HG03521 (cell line): ENCODE results near the gene RASGRP3.

Experiments
- ATAC-seq: cut with Tn5 transposase; IDR thresholded peaks from one replicate; pipeline ENCODE4 v1.9.1; 2021; ENCODE audit warnings: mild to moderate bottlenecking, moderate library complexity; ENCODE audit not compliant: unreplicated experiment

Gene RASGRP3

GRCh38 chr2:33573657-33574056, 97.2 kb downstream of the RASGRP3 start:
- no peak for ATAC-seq

DNA sequence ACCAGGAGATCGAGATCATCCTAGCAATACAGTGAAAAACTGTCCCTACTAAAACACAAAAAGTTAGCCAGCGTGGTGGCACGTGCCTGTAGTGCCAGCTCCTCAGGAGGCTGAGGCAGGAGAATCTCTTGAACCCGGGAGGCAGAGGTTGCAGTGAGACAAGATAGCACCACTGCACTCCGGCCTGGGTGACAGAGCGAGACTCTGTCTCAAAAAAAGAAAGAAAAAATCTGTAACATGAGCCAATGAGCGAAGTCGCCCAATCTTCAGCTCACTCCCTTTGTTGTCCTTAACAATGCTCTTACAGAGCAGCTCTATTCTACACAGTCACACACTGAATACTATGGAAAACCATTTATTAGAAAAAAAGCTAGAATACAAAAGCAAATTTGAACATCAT, 100.6 kb downstream of the RASGRP3 start:
- no peak for ATAC-seq

DNA sequence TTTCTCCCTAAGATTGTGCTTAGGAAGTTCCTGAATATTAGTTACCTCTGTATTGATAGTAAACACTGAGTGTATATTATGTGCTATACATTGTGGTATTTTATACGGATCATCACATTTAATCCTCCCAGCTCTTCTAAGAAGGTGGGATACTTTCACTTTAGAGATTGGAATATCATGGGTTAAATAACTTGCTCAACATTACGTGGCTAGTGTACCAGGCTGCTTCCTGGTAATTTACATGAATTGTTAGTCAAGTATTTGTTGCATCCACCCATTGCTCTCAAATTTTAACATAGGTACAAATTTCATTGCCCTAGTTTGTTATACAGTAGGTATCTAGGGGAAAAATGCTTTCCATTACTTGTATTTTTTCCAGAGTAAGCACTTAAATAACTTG, 101.2 kb downstream of the RASGRP3 start:
- ATAC-seq: no peak

DNA sequence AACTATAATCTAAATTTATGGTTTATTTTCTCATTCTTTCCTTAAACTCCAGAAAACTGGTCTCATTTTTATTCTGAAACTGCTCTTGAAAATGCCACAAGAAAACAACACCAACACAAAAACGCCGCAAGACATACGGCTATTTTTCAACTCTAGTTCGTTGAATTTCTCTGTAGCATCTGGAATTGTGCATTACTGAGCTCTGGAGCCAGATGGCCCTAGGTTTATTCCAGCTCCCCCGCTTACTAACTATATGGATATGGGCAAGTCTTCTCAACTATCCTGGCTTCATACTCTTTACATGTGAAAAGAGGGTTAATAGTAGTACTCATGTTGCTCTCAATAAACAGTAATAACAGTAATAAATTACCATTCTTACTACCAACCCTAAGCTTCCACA, 102.8 kb downstream of the RASGRP3 start:
- no peak for ATAC-seq

DNA sequence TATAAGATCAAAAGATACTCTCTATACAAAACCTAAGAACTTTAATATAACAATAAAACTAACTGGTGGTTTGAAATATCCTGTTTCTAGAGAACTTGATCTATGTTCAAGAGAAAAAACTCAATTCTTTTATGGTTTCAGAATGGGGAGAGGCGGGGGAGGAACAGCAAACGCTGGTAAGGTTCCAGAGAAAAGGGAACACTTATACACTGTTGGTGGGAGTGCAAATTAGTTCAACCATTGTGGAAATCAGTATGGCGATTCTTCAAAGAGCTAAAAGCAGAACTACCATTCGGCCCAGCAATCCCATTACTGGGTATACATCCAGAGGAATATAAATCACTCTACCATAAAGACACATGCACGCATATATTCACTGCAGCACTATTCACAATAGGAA, 105.4 kb downstream of the RASGRP3 start:
- no peak for ATAC-seq

GRCh38 chr2:33583194-33583938, 106.9 kb downstream of the RASGRP3 start:
- ATAC-seq: no peak

GRCh38 chr2:33586766-33587165, 110.3 kb downstream of the RASGRP3 start:
- no peak for ATAC-seq

- ATAC-seq: no peak
Measured at GRCh38 chr2:33588232-33588631, 111.8 kb downstream of the RASGRP3 start.

GRCh38 chr2:33589444-33589843, 113.0 kb downstream of the RASGRP3 start:
- no peak for ATAC-seq

DNA sequence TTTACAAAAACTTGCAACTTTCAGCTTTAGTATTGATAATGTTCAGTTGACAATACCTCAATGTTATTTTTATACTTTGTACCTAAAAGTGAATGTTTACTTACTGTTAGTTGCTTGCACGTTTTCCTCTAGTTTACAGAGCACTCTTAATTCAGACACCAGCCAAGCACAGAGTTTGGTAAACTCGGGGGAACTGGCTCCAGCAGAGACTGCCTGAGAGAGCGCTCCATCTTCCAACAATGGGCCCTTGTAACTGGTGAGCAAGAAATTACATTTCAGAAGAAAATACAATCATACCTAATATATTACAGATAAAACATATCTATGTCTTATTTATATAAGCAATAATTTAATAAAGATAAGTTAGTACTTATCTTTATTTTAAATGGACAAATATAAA, 118.9 kb downstream of the RASGRP3 start:
- ATAC-seq: no peak

DNA sequence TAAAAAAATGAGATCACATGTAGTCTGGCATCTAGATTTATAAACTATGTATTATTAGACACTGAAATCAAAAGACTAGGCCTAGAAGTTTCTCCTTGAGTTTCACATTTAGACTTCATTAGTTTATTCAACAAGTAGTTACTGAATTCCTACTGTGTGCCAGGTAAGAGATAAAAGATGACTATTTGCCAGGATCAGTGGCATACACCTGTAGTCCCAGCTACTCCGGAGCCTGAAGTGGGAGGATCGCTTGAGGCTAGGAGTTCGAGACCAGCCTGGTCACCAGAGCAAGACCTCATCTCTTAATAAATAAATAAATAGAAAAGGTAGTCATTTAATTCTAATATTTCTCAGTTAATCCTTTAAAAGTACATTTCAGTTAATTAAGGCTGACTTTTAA, 120.6 kb downstream of the RASGRP3 start:
- no peak for ATAC-seq

- ATAC-seq: peak; percentile 44
Measured at GRCh38 chr2:33598561-33599174, 122.2 kb downstream of the RASGRP3 start.

DNA sequence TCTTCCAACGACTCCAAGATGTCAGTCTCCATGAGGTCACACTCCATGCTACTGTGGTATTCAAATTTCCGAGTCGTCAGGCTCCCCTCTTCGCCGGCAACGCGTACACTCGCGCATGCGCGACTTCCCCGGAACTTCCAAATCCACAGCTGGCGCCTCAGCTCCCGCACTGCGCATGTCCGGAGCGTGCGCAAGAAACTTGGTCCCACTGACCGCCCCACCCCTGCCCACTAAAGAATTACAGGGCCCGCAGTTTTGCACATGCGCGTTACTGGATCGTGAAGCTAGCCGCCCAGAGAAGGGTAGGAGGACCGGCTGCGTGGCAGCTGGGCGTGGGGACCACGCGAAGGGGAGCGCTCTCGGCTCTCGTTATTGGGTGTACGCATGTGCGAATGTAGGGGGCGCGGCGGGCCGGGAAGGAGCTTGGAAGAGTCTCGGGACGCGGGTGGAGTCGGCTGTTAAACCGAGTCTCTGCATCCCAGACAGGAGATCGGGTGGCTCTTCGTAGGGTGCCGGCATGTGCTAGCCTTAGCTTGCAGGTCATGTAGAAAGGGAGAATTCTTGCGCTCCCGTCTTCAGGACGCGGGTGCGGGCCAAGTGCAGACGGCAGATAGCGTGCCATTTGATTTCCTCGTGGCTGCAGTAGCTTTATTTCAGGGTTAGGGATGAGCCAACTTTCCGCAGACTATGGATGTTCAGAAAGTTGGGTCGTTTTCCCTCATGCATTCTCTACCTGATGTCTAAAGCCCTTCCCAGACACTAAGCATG, 122.9 kb downstream of the RASGRP3 start, which contains the start of gene FAM98A:
FAM98A (minus strand) TSS at position 125 of the 768 bp plus-strand sequence; CDS start at position 47, 78 bp downstream.
- ATAC-seq: peak; percentile 90

DNA sequence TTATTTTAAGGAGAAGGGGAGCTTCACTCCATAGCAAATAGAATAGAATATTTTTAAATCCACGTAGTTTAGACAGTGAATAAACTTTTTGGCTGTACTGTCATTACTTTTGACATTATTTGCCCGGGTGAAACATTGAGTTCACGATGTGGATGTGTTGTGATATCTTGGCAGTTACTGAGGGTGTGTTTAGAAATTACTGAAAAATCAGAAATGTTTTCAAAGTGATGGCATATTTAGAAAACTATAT, 123.4 kb downstream of the RASGRP3 start:
- no peak for ATAC-seq

DNA sequence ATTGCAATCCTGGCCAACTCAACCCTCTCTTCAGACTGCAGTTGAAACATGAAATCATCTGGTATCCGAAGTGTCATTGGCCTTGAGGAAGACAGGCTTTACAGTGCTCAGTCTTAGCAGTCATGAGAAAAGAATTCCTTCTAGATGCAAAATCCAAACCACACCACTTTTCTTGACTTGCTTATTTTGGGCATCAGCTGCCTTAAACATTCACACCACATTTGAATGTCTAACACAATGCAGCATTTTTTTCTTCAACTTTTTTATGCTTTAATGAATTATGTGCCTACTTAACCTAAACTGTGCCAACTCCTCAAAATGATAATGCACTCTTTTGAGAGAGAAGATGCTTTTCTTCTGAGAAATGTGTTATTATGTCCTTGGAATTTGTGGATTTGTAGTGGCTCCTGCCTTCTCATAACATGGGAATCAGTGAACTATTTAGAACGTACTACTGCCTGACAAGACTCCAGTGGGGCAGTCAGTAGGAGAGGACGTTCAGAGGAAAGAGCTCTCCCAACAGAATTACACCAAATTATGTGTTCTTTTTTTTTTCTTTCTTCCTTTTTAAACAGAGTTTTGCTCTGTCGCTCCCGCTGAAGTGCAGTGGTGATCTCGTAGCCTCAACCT, 125.9 kb downstream of the RASGRP3 start:
- ATAC-seq: no peak

- no peak for ATAC-seq
Measured at GRCh38 chr2:33603416-33603815, 127.0 kb downstream of the RASGRP3 start.

DNA sequence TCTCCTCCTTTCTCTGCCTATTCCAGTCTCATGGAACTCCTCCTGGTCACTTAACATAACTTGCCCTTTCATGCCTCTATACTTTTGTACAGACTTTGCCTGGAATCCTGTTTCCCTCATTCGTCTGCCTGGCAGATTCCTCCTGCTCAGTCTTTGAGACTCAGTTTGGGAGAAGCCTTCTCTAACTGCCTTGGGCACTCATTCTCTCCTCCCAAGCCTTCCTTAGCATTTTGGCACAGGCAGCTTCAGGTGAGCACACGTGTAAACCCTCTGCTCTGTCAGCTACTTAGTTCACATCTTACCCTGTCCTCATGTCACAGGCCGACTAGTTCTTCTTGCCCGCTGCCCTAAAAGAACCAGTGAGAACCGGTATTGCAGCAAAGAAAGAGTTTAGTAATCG, 128.6 kb downstream of the RASGRP3 start:
- ATAC-seq: no peak

GRCh38 chr2:33606100-33606499, 129.7 kb downstream of the RASGRP3 start:
- ATAC-seq: no peak

DNA sequence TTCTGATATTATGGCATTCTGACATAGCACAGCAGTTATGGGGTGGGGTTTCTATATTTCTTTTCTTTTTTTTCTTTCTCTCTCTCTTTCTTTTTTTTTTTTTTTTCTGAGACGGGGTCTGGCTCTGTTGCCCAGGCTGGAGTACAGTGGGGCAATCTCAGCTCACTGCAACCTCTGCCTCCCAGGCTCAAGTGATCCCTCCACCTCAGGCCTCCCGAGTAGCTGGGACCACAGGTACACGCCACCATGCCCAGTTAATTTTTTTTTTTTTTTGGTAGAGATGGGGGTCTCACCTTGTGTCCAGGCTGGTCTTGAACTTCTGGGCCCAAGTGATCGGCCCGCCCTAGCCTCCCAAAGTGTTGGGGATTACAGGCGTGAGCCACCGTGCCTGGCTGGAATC, 130.2 kb downstream of the RASGRP3 start:
- ATAC-seq: no peak

GRCh38 chr2:33607251-33607721, 130.8 kb downstream of the RASGRP3 start:
- no peak for ATAC-seq

- no peak for ATAC-seq
Measured at GRCh38 chr2:33607905-33608304, 131.5 kb downstream of the RASGRP3 start.

DNA sequence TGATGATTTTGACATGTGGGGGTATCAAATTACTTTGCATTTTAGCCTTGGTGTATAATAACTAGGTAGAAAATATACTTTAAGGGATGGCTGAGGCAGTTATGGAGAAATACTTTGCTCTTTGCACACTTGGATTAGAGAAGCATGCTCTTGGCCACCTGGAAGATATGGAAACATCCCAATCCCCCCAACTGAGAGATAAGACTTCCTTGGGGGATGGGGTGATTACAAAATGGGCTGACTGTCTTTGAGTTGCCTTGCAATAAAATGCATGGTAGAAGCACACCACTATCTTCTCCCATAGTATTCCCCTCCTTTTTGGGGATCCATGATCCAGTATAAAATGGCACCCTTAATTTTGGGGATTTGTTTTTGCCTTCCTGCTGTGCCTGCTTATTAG, 137.7 kb downstream of the RASGRP3 start:
- ATAC-seq: no peak
